Fibroblast of skin of left biceps (primary cell): ENCODE measurements around the gene MED13.
"Not testable (repeated sequence)": the region's sequence is repeated elsewhere in the genome, so short reads cannot be mapped to it uniquely, and the experiment has no call there.

ENCODE experiments used
- DNase-seq, 2 experiments: peaks; one replicate each; pipeline ENCODE4 v3.0.0-alpha.2; 2013; ENCODE audit warnings: low read depth in 2 of 2

MED13 gene

GRCh38 chr17:62086737-62087136 lies 21.7 kb upstream of the MED13 start:
- DNase-seq = no peak

GRCh38 chr17:62085511-62086408 lies 20.7 kb upstream of the MED13 start:
- DNase-seq = no peak

- no peak for DNase-seq
Measured at GRCh38 chr17:62084585-62084984, 19.5 kb upstream of the MED13 start.

GRCh38 chr17:62083651-62084050 lies 18.6 kb upstream of the MED13 start:
- DNase-seq = no peak

- no peak for DNase-seq
Measured at GRCh38 chr17:62080647-62081046, 15.6 kb upstream of the MED13 start.

- no peak for DNase-seq
Measured at GRCh38 chr17:62078009-62078408, 12.9 kb upstream of the MED13 start.

- DNase-seq = no peak
Measured at GRCh38 chr17:62076864-62077788, 12.0 kb upstream of the MED13 start.

- no peak for DNase-seq
Measured at GRCh38 chr17:62075308-62075815, 10.3 kb upstream of the MED13 start.

GRCh38 chr17:62073993-62074392 lies 8.9 kb upstream of the MED13 start:
- no peak for DNase-seq

GRCh38 chr17:62072855-62073254 lies 7.8 kb upstream of the MED13 start:
- not testable (repeated sequence) for DNase-seq

- DNase-seq = no peak
Measured at GRCh38 chr17:62070900-62071299, 5.8 kb upstream of the MED13 start.

GRCh38 chr17:62067165-62068145 lies 2.4 kb upstream of the MED13 start:
- DNase-seq = no peak

GRCh38 chr17:62065611-62066468 lies 762 bp upstream of the MED13 start:
- peak; percentile 92 to 94 for DNase-seq

GRCh38 chr17:62064029-62064790 lies 868 bp downstream of the MED13 start:
- DNase-seq = no peak

GRCh38 chr17:62062944-62063343 lies 2.1 kb downstream of the MED13 start:
- DNase-seq = no peak

- no peak for DNase-seq
Measured at GRCh38 chr17:62062302-62062701, 2.8 kb downstream of the MED13 start.

GRCh38 chr17:62059414-62059813 lies 5.7 kb downstream of the MED13 start:
- DNase-seq = no peak

- DNase-seq = no peak
Measured at GRCh38 chr17:62058611-62059010, 6.5 kb downstream of the MED13 start.

- no peak for DNase-seq
Measured at GRCh38 chr17:62057696-62058095, 7.4 kb downstream of the MED13 start.
